Breast epithelium (tissue), 3 donors: ENCODE measurements around the gene NRF1.

Experiments
- POLR2A ChIP-seq: fragments of 450-650 bp; IDR thresholded peaks from one replicate; pipeline ENCODE4 v1.6.1; 2016; ENCODE audit warnings: antibody characterized with exemption, mild to moderate bottlenecking, moderate library complexity
- POLR2AphosphoS5 ChIP-seq, 3 donors: sonication (generic); formaldehyde crosslinking; IDR thresholded peaks; one replicate each; pipeline ENCODE4 v1.6.1; 2017; ENCODE audit warnings: antibody characterized with exemption in 3 of 3
- TF ChIP-seq, protein P1 (sequence below), 3 donors: fragments of 450-650 bp; IDR thresholded peaks; one replicate each; pipeline ENCODE4 v1.5.1; 2016 to 2017; ENCODE audit warnings: antibody characterized with exemption in 3 of 3, mild to moderate bottlenecking in 3 of 3, moderate library complexity in 3 of 3

DNA sequence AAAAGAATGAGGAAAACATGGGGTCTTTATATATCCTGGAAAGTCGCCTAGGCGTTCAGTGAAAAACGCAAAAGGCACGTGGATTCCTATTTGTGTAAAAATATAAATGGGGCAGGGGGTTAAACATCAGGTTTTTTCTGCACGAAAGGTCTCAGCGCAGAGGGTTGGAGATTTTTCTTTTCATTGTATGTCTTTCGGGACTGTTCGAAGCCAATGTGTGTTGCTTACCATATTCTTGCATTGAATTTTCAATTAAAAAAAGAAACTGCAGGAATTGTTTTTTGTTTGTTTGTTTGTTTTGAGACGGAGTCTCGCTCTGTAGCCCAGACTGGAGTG, 172.0 kb downstream of the NRF1 start:
- TF ChIP-seq POLR2AphosphoS5 (IDR thresholded peaks at IDR 0.05), result no peak
- TF ChIP-seq, protein P1, sequence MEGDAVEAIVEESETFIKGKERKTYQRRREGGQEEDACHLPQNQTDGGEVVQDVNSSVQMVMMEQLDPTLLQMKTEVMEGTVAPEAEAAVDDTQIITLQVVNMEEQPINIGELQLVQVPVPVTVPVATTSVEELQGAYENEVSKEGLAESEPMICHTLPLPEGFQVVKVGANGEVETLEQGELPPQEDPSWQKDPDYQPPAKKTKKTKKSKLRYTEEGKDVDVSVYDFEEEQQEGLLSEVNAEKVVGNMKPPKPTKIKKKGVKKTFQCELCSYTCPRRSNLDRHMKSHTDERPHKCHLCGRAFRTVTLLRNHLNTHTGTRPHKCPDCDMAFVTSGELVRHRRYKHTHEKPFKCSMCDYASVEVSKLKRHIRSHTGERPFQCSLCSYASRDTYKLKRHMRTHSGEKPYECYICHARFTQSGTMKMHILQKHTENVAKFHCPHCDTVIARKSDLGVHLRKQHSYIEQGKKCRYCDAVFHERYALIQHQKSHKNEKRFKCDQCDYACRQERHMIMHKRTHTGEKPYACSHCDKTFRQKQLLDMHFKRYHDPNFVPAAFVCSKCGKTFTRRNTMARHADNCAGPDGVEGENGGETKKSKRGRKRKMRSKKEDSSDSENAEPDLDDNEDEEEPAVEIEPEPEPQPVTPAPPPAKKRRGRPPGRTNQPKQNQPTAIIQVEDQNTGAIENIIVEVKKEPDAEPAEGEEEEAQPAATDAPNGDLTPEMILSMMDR (IDR thresholded peaks at IDR 0.05), result no peak
- no peak for TF ChIP-seq POLR2A
